Esophagus muscularis mucosa (tissue), 4 donors: ENCODE results near the gene SLCO1B3. TPM values are rescaled to one million over a fixed set of nuclear protein-coding genes. Genes with fewer than 3 reads are reported as not detected.
"Not testable (repeated sequence)": the region's sequence is repeated elsewhere in the genome, so short reads cannot be mapped to it uniquely, and the experiment has no call there.

Experiments
- DNase-seq: peaks from one replicate; pipeline ENCODE4 v3.0.0-alpha.2; 2017; ENCODE audit errors: extremely low spot score
- H3K27ac ChIP-seq, 4 donors: fragments of 200-600 bp; sonication (generic); replicated peaks in 1 of 4; 1 replicate in 3 of 4; 2 replicates in 1 of 4; pipeline ENCODE4 v1.5.1; 2016 to 2019; ENCODE audit warnings: mild to moderate bottlenecking in 1 of 4
- H3K27me3 ChIP-seq, 4 donors: fragments of 200-600 bp; sonication (generic); one replicate each; pipeline versions ENCODE4 v1.5.1 to v1.6.0; 2016 to 2019
- H3K36me3 ChIP-seq, 4 donors: fragments of 200-600 bp; sonication (generic); one replicate each; pipeline ENCODE4 v1.5.1; 2016 to 2019
- H3K4me1 ChIP-seq, 4 donors: fragments of 200-600 bp; sonication (generic); one replicate each; pipeline ENCODE4 v1.5.1; 2016 to 2019
- H3K4me3 ChIP-seq, 4 donors: fragments of 200-600 bp; sonication (generic); 1 replicate in 2 of 4; 2 replicates in 2 of 4; pipeline ENCODE4 v1.5.1; 2016 to 2019; ENCODE audit warnings: mild to moderate bottlenecking in 4 of 4, moderate library complexity in 1 of 4
- H3K9me3 ChIP-seq, 4 donors: fragments of 200-600 bp; sonication (generic); 1 replicate in 3 of 4; 2 replicates in 1 of 4; pipeline ENCODE4 v1.5.1; 2016 to 2019
- EP300 ChIP-seq: sonication (generic); formaldehyde crosslinking; IDR thresholded peaks from one replicate; pipeline ENCODE4 v1.6.1; 2017; ENCODE audit warnings: antibody characterized with exemption
- POLR2A ChIP-seq: fragments of 450-650 bp; IDR thresholded peaks from one replicate; pipeline ENCODE4 v1.6.1; 2017; ENCODE audit warnings: antibody characterized with exemption, moderate library complexity, mild to moderate bottlenecking, low read depth
- POLR2AphosphoS5 ChIP-seq, 2 donors: sonication (generic); formaldehyde crosslinking; IDR thresholded peaks; one replicate each; pipeline ENCODE4 v1.6.1; 2017; ENCODE audit warnings: antibody characterized with exemption in 2 of 2
- WGBS: methylation state at CpG from one replicate; pipeline ENCODE4 v1.1.5; 2018; 5-methylcytosine and 5-hydroxymethylcytosine counted together
- intact Hi-C: fragments of 100-400 bp; cut with DNase I; formaldehyde crosslinking; loops from one replicate; pipeline ENCODE4 v1.15.1; 2023
- total RNA-seq, 4 donors: library from RNA; depleted of rRNA; stranded (reverse); fragments of >200 nt; gene quantifications; one replicate each; pipeline versions ENCODE4 v1.1.0 to v1.2.1, GENCODE V29; 2016
- TF ChIP-seq, protein P1 (sequence below), 3 experiments: fragments of 200-600 bp in 2 of 3; fragments of 450-650 bp in 1 of 3; sonication (generic) in 2 of 3; IDR thresholded peaks; one replicate each; pipeline ENCODE4 v1.5.1; 2017 to 2019; ENCODE audit warnings: antibody characterized with exemption in 3 of 3, mild to moderate bottlenecking in 2 of 3, moderate library complexity in 1 of 3

The SLCO1B3 gene, protein sequence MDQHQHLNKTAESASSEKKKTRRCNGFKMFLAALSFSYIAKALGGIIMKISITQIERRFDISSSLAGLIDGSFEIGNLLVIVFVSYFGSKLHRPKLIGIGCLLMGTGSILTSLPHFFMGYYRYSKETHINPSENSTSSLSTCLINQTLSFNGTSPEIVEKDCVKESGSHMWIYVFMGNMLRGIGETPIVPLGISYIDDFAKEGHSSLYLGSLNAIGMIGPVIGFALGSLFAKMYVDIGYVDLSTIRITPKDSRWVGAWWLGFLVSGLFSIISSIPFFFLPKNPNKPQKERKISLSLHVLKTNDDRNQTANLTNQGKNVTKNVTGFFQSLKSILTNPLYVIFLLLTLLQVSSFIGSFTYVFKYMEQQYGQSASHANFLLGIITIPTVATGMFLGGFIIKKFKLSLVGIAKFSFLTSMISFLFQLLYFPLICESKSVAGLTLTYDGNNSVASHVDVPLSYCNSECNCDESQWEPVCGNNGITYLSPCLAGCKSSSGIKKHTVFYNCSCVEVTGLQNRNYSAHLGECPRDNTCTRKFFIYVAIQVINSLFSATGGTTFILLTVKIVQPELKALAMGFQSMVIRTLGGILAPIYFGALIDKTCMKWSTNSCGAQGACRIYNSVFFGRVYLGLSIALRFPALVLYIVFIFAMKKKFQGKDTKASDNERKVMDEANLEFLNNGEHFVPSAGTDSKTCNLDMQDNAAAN
- under 1 TPM in 1 of 4 donors, not detected in 3; 0.17 TPM for total RNA-seq

DNA sequence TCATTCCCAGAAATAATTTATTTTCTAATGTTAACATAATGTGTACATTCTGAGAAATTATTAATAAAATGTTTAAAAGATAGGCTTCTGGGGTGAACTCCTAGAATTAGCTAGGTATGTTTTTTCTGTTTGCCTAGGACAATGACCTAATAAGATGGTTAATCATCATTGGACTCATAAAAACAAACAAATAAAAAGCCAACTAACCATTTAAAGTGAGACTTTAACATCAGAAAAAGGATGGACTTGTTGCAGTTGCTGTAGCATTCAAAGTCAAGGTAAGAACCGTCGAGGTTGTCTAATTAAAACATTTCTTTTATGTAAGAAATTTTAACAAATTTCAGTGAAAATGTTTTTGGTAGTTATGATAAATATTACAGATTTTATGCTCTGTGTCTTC lies at the start of gene SLCO1B3:
SLCO1B3 (plus strand) TSS at position 219 of the 400 bp plus-strand sequence. CDS start 5,034 bp downstream, outside the sequence.
- DNase-seq, result no peak
- no peak within 1 kb of the TSS for H3K4me3 ChIP-seq
- intact Hi-C loops, result no loop called here
- no peaks in the 10 kb centered on the region for H3K36me3 ChIP-seq
- H3K27me3 ChIP-seq, result no peaks in the 10 kb centered on the region
- H3K4me1 ChIP-seq, result no peaks in the 10 kb centered on the region
- H3K27ac ChIP-seq, result no peak within 1 kb of the TSS
- H3K9me3 ChIP-seq, result no peaks in the 10 kb centered on the region
- TF ChIP-seq, protein P1, sequence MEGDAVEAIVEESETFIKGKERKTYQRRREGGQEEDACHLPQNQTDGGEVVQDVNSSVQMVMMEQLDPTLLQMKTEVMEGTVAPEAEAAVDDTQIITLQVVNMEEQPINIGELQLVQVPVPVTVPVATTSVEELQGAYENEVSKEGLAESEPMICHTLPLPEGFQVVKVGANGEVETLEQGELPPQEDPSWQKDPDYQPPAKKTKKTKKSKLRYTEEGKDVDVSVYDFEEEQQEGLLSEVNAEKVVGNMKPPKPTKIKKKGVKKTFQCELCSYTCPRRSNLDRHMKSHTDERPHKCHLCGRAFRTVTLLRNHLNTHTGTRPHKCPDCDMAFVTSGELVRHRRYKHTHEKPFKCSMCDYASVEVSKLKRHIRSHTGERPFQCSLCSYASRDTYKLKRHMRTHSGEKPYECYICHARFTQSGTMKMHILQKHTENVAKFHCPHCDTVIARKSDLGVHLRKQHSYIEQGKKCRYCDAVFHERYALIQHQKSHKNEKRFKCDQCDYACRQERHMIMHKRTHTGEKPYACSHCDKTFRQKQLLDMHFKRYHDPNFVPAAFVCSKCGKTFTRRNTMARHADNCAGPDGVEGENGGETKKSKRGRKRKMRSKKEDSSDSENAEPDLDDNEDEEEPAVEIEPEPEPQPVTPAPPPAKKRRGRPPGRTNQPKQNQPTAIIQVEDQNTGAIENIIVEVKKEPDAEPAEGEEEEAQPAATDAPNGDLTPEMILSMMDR (IDR thresholded peaks at IDR 0.05), result no peak
- TF ChIP-seq EP300 (no peak), POLR2AphosphoS5 (IDR thresholded peaks at IDR 0.05) (no peak), POLR2A (no peak)
- WGBS, result 93% methylated on average over 2 of the region's 2 CpGs

DNA sequence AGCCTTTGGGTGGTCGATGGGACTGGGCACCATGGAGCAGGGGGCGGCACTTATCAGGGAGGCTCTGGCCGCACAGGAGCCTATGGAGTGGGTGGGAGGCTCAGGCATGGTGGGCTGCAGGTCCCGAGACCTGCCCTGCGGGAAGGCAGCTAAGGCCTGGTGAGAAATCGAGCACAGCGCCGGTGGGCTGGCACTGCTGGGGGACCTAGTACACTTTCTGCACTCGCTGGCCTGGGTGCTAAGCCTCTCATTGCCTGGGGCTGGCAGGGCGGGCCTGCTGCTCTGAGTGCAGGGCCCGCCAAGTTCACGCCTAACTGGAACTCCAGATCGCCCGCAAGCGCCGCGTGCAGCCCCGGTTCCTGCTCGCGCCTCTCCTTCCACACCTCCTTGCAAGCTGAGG lies 33.1 kb upstream of the SLCO1B3 start:
- intact Hi-C loops, result no loop called here
- DNase-seq, result no peak
- Histone ChIP-seq H3K4me1 (no peaks in the 10 kb centered on the region), H3K4me3 (no peak overlapping the region), H3K27me3 (no peaks in the 10 kb centered on the region), H3K27ac (no peak overlapping the region), H3K36me3 (no peaks in the 10 kb centered on the region), H3K9me3 (peaks cover 0 to 10% (median 9%) of the 10 kb centered on the region in 4 donors)
- 96% methylated on average over 8 of the region's 20 CpGs for WGBS
- TF ChIP-seq, protein P1 (IDR thresholded peaks at IDR 0.05), result no peak
- TF ChIP-seq EP300 (no peak), POLR2A (no peak)

DNA sequence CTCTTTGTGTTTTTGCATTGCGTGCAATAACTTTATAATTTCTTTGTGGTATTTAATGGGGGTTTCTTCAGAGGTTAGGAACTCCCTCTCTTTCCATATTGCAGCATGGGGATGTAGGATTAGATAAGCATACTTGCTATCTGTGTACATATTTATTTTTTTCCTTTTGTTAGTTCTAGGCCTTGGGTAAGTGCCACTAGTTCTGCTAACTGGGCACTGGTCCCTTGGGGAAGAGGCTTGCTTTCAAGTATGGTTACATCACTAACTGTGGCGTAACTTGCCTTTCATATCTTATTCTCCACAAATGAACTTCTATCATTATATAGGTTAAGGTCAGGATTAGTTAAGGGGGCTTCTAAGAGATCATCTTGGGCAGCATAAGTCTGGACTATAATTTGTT lies 31.5 kb upstream of the SLCO1B3 start:
- peaks cover 0 to 10% (median 9%) of the 10 kb centered on the region in 4 donors for H3K9me3 ChIP-seq
- DNase-seq, result no peak
- TF ChIP-seq EP300 (no peak), POLR2A (no peak), POLR2AphosphoS5 (IDR thresholded peaks at IDR 0.05) (no peak)
- TF ChIP-seq, protein P1 (IDR thresholded peaks at IDR 0.05), result no peak
- no peaks in the 10 kb centered on the region for H3K4me1 ChIP-seq
- 98% methylated on average over 2 of the region's 2 CpGs for WGBS
- intact Hi-C loops, result no loop called here
- H3K27me3 ChIP-seq, result no peaks in the 10 kb centered on the region
- no peak overlapping the region for H3K4me3 ChIP-seq
- no peaks in the 10 kb centered on the region for H3K36me3 ChIP-seq
- H3K27ac ChIP-seq, result no peak overlapping the region

DNA sequence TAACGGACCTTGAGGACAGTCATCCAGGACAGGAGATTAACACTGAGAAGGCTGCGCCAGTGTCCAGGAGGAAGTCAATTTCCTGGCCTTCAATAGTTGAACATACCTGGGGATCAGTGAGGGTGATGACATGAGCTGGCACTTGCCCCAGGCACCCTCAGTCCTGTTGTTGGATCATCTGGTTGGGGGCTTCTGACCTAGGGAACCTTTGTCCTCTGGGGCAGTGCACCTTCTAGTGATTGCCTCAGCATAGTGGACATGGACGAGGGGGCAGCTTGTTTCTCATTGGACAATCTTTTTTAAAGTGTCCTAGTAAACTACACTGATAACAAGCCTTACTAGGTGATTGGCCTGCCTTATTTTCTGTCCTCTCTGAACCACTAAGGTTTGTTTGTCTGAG lies 30.5 kb upstream of the SLCO1B3 start:
- H3K27me3 ChIP-seq, H3K9me3 ChIP-seq, H3K27ac ChIP-seq, DNase-seq, H3K36me3 ChIP-seq, H3K4me1 ChIP-seq, intact Hi-C loops, H3K4me3 ChIP-seq: not testable (repeated sequence)
- WGBS, result 50% methylated on average over 3 of the region's 3 CpGs

DNA sequence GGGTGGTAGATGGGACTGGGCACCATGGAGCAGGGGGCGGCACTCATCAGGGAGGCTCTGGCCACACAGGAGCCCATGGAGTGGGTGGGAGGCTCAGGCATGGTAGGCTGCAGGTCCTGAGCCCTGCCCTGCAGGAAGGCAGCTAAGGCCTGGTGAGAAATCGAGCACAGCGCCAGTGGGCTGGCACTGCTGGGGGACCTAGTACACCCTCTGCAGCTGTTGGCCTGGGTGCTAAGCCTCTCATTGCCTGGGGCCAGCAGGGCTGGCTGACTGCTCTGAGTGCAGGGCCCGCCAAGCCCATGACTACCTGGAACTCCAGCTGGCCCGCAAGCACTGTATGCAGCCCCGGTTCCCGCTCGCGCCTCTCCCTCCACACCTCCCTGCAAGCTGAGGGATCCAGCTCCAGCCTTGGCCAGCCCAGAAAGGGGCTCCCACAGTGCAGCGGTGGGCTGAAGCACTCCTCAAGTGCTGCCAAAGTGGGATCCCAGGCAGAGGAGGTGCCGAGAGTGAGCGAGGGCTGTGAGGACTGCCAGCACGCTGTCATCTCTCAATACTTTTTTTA lies 26.6 kb upstream of the SLCO1B3 start:
- WGBS, result 93% methylated on average over 9 of the region's 13 CpGs
- H3K4me3 ChIP-seq, intact Hi-C loops, H3K9me3 ChIP-seq, H3K4me1 ChIP-seq, DNase-seq, H3K27me3 ChIP-seq, H3K27ac ChIP-seq, H3K36me3 ChIP-seq: not testable (repeated sequence)
